H9 (cell line): Measurements from ENCODE around the gene MYO5B. TPM values are rescaled to one million over a fixed set of nuclear protein-coding genes. Genes with fewer than 3 reads are reported as not detected.

Source experiments
- DNase-seq: peaks from one replicate; pipeline ENCODE4 v3.0.0-alpha.2; 2017
- H2AFZ ChIP-seq: one replicate; pipeline ENCODE4 v1.6.1; 2013; ENCODE audit warnings: mild to moderate bottlenecking, low read length, control low read depth, moderate library complexity
- H2AK5ac ChIP-seq: 2 replicates; pipeline ENCODE4 v1.6.1; 2013; ENCODE audit warnings: low read length, control low read depth, mixed read lengths; ENCODE audit not compliant: insufficient read length
- H2BK120ac ChIP-seq: one replicate; pipeline ENCODE4 v1.6.1; 2013; ENCODE audit warnings: low read depth, mild to moderate bottlenecking, low read length, control low read depth, inconsistent platforms; ENCODE audit not compliant: poor library complexity, severe bottlenecking
- H2BK12ac ChIP-seq: 2 replicates; pipeline ENCODE4 v1.6.1; 2013; ENCODE audit warnings: low read length, control low read depth, mixed read lengths, low read depth; ENCODE audit not compliant: insufficient read length
- H2BK15ac ChIP-seq: 2 replicates; pipeline ENCODE4 v1.6.1; 2013; ENCODE audit warnings: low read depth, low read length, control low read depth
- H2BK20ac ChIP-seq: one replicate; pipeline ENCODE4 v1.6.1; 2013; ENCODE audit warnings: low read depth, mild to moderate bottlenecking, low read length, control low read depth, inconsistent platforms; ENCODE audit not compliant: poor library complexity, severe bottlenecking
- H2BK5ac ChIP-seq: 2 replicates; pipeline ENCODE4 v1.6.1; 2013; ENCODE audit warnings: low read length, control low read depth, mixed read lengths; ENCODE audit not compliant: insufficient read length
- H3K14ac ChIP-seq: 2 replicates; pipeline ENCODE4 v1.6.1; 2013; ENCODE audit warnings: low read length, control low read depth; ENCODE audit not compliant: insufficient read depth
- H3K18ac ChIP-seq: 2 replicates; pipeline ENCODE4 v1.6.1; 2013; ENCODE audit warnings: low read depth, mild to moderate bottlenecking, mixed read lengths, low read length, control low read depth; ENCODE audit not compliant: insufficient read length
- H3K23ac ChIP-seq: 2 replicates; pipeline ENCODE4 v1.6.1; 2013; ENCODE audit warnings: low read length, control low read depth, mixed read lengths, low read depth; ENCODE audit not compliant: insufficient read length
- H3K23me2 ChIP-seq: 2 replicates; pipeline ENCODE4 v1.6.1; 2013; ENCODE audit warnings: low read depth, mild to moderate bottlenecking, mixed read lengths, low read length, control low read depth; ENCODE audit not compliant: insufficient read length, poor library complexity, severe bottlenecking
- H3K27ac ChIP-seq: 2 replicates; pipeline ENCODE4 v1.5.1; 2013; ENCODE audit warnings: low read length, control low read depth, mixed read lengths, low read depth; ENCODE audit not compliant: insufficient read length
- H3K27me3 ChIP-seq: 2 replicates; pipeline ENCODE4 v1.6.1; 2013; ENCODE audit warnings: low read length, control low read depth, inconsistent platforms; ENCODE audit not compliant: insufficient read depth
- H3K4ac ChIP-seq: 2 replicates; pipeline ENCODE4 v1.6.1; 2013; ENCODE audit warnings: low read depth, mild to moderate bottlenecking, control low read depth, inconsistent platforms, low read length, moderate library complexity
- H3K4me1 ChIP-seq: 2 replicates; pipeline ENCODE4 v1.6.1; 2013; ENCODE audit warnings: low read length, control low read depth, inconsistent platforms; ENCODE audit not compliant: insufficient read depth
- H3K4me2 ChIP-seq: 2 replicates; pipeline ENCODE4 v1.6.1; 2013; ENCODE audit warnings: low read length, control low read depth, mixed read lengths; ENCODE audit not compliant: insufficient read length, insufficient read depth
- H3K56ac ChIP-seq: 2 replicates; pipeline ENCODE4 v1.6.1; 2013; ENCODE audit warnings: low read depth, mild to moderate bottlenecking, mixed read lengths, low read length, control low read depth; ENCODE audit not compliant: insufficient read length
- H3K79me1 ChIP-seq: 2 replicates; pipeline ENCODE4 v1.6.1; 2013; ENCODE audit warnings: low read depth, mild to moderate bottlenecking, moderate library complexity, low read length, control low read depth, inconsistent platforms; ENCODE audit not compliant: insufficient read depth, poor library complexity, severe bottlenecking
- H3K79me2 ChIP-seq: 2 replicates; pipeline ENCODE4 v1.6.1; 2013; ENCODE audit warnings: low read length, control low read depth, inconsistent platforms; ENCODE audit not compliant: insufficient read depth
- H3K9ac ChIP-seq: 2 replicates; pipeline ENCODE4 v1.6.1; 2013; ENCODE audit warnings: low read length, control low read depth, mixed read lengths; ENCODE audit not compliant: insufficient read length; ENCODE audit errors: extremely low read depth
- H3K9me3 ChIP-seq: one replicate; pipeline ENCODE4 v1.6.1; 2013; ENCODE audit warnings: low read depth, low read length, inconsistent platforms; ENCODE audit not compliant: control insufficient read depth
- H3T11ph ChIP-seq: one replicate; pipeline ENCODE4 v1.6.1; 2013; ENCODE audit warnings: mild to moderate bottlenecking, low read length, control low read depth, inconsistent platforms
- H4K20me1 ChIP-seq: one replicate; pipeline ENCODE4 v1.6.1; 2013; ENCODE audit not compliant: control insufficient read depth, insufficient read length, insufficient read depth
- H4K5ac ChIP-seq: 2 replicates; pipeline ENCODE4 v1.6.1; 2013; ENCODE audit warnings: low read depth, mild to moderate bottlenecking, mixed read lengths, low read length, control low read depth; ENCODE audit not compliant: insufficient read length
- H4K8ac ChIP-seq: replicated peaks from 2 replicates; pipeline ENCODE4 v1.6.1; 2013; ENCODE audit warnings: low read length, control low read depth, mixed read lengths, low read depth; ENCODE audit not compliant: insufficient read length
- H4K91ac ChIP-seq: 2 replicates; pipeline ENCODE4 v1.6.1; 2013; ENCODE audit warnings: low read depth, mild to moderate bottlenecking, moderate library complexity, mixed read lengths, low read length, control low read depth; ENCODE audit not compliant: insufficient read length
- H3K27ac Mint-ChIP-seq, 3 experiments: 2 replicates in 2 of 3; 3 replicates in 1 of 3; pipeline ENCODE4 v1.8.0; 2020 to 2021; ENCODE audit warnings: mixed read lengths in 3 of 3, mild to moderate bottlenecking in 1 of 3, moderate library complexity in 1 of 3
- H3K27me3 Mint-ChIP-seq: 2 replicates; pipeline ENCODE4 v1.8.0; 2021; ENCODE audit warnings: low read depth, mild to moderate bottlenecking, moderate library complexity, mixed read lengths
- H3K36me3 Mint-ChIP-seq, 3 experiments: 2 replicates in 2 of 3; 3 replicates in 1 of 3; pipeline ENCODE4 v1.8.0; 2020 to 2021; ENCODE audit warnings: low read depth in 3 of 3, mixed read lengths in 3 of 3; ENCODE audit not compliant: insufficient read depth in 1 of 3
- H3K4me1 Mint-ChIP-seq, 2 experiments: 2 replicates each; pipeline ENCODE4 v1.8.0; 2020; ENCODE audit warnings: mixed read lengths in 2 of 2
- H3K4me3 Mint-ChIP-seq, 2 experiments: 2 replicates in 1 of 2; 3 replicates in 1 of 2; pipeline ENCODE4 v1.8.0; 2020 to 2021; ENCODE audit warnings: mild to moderate bottlenecking in 2 of 2, mixed read lengths in 2 of 2, moderate library complexity in 1 of 2
- H3K9me3 Mint-ChIP-seq, 2 experiments: 2 replicates in 1 of 2; 3 replicates in 1 of 2; pipeline ENCODE4 v1.8.0; 2020; ENCODE audit warnings: mild to moderate bottlenecking in 2 of 2, mixed read lengths in 2 of 2, moderate library complexity in 1 of 2
- WGBS: extraction: QIAGEN DNeasy Blood & Tissue Kit; methylation state at CpG from one replicate; pipeline ENCODE4 v1.1.7; 2013; ENCODE audit warnings: missing lambda C conversion rate, low lambda C conversion rate, mixed read lengths; ENCODE audit not compliant: insufficient read length; ENCODE audit errors: extremely low coverage; 5-methylcytosine and 5-hydroxymethylcytosine counted together
- total RNA-seq: library from RNA; stranded (reverse); gene quantifications from 2 replicates; pipeline ENCODE4 v1.2.1, GENCODE V29; 2021
- TF ChIP-seq, protein P1 (sequence below): fragments of 200-600 bp; sonication (generic); conservative IDR thresholded peaks from 3 replicates; pipeline ENCODE4 v1.8.0; 2021; ENCODE audit warnings: antibody characterized with exemption, mild to moderate bottlenecking

MYO5B gene
- total RNA-seq, 1 experiment from 2014 or later, result 9.3 TPM

DNA sequence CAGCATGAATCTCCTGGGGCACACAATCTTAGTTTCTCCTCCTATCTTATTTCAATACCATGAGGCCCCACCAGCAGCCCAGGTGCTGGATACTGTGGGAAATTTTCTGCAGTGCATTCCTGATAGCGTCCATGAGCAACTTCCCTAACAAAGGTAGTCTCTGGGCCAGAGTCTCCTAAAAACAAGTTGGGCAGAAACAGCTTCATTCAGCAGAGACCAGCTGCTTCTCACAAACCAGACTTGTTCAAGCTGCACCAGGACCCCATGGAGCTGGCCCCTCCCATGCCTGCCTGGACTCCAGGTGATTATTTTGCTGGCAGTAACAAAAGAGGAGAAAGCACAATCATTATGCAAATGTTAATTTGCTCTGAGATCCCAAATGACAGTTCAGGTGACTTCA, 31.4 kb downstream of the MYO5B start:
- no peak overlapping the region for H4K8ac ChIP-seq
- H3K79me2 ChIP-seq, result no peaks in the 10 kb centered on the region
- no peak overlapping the region for H3K4ac ChIP-seq
- TF ChIP-seq, protein P1, sequence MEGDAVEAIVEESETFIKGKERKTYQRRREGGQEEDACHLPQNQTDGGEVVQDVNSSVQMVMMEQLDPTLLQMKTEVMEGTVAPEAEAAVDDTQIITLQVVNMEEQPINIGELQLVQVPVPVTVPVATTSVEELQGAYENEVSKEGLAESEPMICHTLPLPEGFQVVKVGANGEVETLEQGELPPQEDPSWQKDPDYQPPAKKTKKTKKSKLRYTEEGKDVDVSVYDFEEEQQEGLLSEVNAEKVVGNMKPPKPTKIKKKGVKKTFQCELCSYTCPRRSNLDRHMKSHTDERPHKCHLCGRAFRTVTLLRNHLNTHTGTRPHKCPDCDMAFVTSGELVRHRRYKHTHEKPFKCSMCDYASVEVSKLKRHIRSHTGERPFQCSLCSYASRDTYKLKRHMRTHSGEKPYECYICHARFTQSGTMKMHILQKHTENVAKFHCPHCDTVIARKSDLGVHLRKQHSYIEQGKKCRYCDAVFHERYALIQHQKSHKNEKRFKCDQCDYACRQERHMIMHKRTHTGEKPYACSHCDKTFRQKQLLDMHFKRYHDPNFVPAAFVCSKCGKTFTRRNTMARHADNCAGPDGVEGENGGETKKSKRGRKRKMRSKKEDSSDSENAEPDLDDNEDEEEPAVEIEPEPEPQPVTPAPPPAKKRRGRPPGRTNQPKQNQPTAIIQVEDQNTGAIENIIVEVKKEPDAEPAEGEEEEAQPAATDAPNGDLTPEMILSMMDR, result no peak
- H3K27ac ChIP-seq, result no peak overlapping the region
- no peaks in the 10 kb centered on the region for H3K9me3 ChIP-seq
- no peaks in the 10 kb centered on the region for H3K23me2 ChIP-seq
- no peak overlapping the region for H2BK5ac ChIP-seq
- peaks cover 35 to 40% of the 10 kb centered on the region in 2 experiments for H3K4me1 Mint-ChIP-seq
- H2AFZ ChIP-seq, result no peak overlapping the region
- H2AK5ac ChIP-seq, result no peak overlapping the region
- peaks cover 1% of the 10 kb centered on the region; the same call in 1 of the 2 replicates for H3K27me3 Mint-ChIP-seq
- H2BK20ac ChIP-seq, result no peak overlapping the region
- no peak overlapping the region for H3K23ac ChIP-seq
- peak overlapping the region in 1 of 3 experiments; percentile 18; a peak in 1 of 7 replicates for H3K27ac Mint-ChIP-seq
- H3K27me3 ChIP-seq, result no peaks in the 10 kb centered on the region
- H3T11ph ChIP-seq, result no peak overlapping the region
- H3K18ac ChIP-seq, result no peak overlapping the region
- H3K4me3 Mint-ChIP-seq, result no peak overlapping the region
- H4K91ac ChIP-seq, result no peak overlapping the region
- peaks cover 9% of the 10 kb centered on the region; the same call in 1 of the 2 replicates for H3K4me1 ChIP-seq
- no peak overlapping the region for H2BK120ac ChIP-seq
- no peak overlapping the region for H2BK12ac ChIP-seq
- H2BK15ac ChIP-seq, result no peak overlapping the region
- no peak overlapping the region for H3K4me2 ChIP-seq
- no peak overlapping the region for H3K56ac ChIP-seq
- H3K36me3 Mint-ChIP-seq, result no peaks in the 10 kb centered on the region
- H3K9me3 Mint-ChIP-seq, result no peaks in the 10 kb centered on the region
- DNase-seq, result no peak
- H3K14ac ChIP-seq, result no peak overlapping the region
- no CpG with 5 or more reads among the region's 1 CpG for WGBS
- H3K9ac ChIP-seq, result no peak overlapping the region
- H4K5ac ChIP-seq, result no peak overlapping the region
- no peaks in the 10 kb centered on the region for H3K79me1 ChIP-seq
- no peaks in the 10 kb centered on the region for H4K20me1 ChIP-seq
